GM21717 (cell line): ENCODE results near the gene TMEM258.

Experiments used
- ATAC-seq: cut with Tn5 transposase; IDR thresholded peaks from one replicate; pipeline ENCODE4 v1.9.1; 2021; ENCODE audit warnings: mild to moderate bottlenecking, moderate library complexity; ENCODE audit not compliant: unreplicated experiment

The TMEM258 gene

DNA sequence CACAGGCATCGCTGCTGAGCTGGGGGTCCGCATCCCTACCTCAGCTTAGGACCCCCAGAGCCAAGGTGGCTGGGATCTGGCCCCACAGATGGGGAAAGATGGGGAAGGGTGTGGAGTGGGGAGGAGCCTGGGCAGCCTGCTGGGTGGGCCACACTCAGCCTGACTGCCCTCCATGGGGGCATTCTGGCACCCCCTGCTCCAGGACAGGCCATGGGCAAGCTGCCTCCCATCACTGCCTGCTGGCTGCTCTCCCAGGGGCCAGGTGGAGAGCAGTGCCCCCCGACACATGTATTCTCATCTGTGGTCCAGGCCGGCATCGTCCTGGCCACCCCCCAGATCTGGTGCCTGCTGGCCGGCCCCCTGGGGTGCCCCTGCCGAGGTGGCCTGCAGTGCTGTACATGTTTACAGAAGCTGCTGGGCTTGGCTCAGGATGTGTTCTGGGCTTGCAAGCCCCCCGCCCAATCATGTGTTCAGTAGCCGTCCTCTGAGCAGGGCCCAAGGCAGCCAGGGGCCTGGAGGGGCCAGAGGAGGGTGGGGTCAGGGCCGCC lies 47.7 kb downstream of the TMEM258 start:
- no peak for ATAC-seq

- ATAC-seq, result no peak
These were observed 48.2 kb downstream of the TMEM258 start for GRCh38 chr11:61744181-61744580.

DNA sequence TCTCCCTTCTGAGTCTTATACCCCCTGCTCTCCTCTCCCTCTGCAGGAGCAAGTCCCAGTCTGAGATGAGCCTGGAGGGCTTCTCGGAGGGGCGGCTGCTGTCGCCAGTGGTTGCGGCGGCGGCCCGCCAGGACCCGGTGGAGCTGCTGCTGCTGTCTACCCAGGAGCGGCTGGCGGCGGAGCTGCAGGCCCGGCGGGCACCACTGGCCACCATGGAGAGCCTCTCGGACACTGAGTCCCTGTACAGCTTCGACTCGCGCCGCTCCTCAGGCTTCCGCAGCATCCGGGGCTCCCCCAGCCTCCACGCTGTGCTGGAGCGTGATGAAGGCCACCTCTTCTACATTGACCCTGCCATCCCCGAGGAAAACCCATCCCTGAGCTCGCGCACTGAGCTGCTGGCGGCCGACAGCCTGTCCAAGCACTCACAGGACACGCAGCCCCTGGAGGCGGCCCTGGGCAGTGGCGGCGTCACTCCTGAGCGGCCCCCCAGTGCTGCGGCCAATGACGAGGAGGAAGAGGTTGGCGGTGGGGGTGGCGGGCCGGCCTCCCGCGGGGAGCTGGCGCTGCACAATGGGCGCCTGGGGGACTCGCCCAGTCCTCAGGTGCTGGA lies 48.8 kb downstream of the TMEM258 start:
- ATAC-seq, result no peak

GRCh38 chr11:61742391-61742790 lies 50.0 kb downstream of the TMEM258 start:
- ATAC-seq, result no peak

DNA sequence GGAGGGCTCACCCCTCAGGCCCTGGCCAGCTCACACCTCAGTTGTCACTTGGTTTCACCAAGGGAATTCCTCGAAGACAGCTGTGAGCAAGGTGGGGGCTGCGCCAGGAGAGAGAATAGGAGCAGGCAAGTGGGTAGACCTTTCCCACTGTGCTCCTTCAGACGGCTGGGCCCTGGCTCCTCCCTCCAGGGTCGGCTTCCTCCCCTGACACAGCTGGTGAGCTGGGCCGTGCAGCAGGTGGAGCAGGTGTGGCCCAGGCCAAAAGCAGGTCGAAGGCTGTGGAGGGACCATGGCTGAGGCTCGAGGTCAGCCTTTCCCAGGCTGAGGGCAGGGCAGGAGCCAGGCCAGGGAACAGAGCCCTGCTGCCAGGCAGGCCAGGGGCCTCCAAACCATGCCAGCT lies 52.4 kb downstream of the TMEM258 start:
- no peak for ATAC-seq

GRCh38 chr11:61739413-61739812 lies 53.0 kb downstream of the TMEM258 start:
- no peak for ATAC-seq
